Measurements from ENCODE around the gene NPAS3.
A peak's percentile ranks its signal among the peaks of the same experiment; 100 is the strongest.

Gene NPAS3

DNA sequence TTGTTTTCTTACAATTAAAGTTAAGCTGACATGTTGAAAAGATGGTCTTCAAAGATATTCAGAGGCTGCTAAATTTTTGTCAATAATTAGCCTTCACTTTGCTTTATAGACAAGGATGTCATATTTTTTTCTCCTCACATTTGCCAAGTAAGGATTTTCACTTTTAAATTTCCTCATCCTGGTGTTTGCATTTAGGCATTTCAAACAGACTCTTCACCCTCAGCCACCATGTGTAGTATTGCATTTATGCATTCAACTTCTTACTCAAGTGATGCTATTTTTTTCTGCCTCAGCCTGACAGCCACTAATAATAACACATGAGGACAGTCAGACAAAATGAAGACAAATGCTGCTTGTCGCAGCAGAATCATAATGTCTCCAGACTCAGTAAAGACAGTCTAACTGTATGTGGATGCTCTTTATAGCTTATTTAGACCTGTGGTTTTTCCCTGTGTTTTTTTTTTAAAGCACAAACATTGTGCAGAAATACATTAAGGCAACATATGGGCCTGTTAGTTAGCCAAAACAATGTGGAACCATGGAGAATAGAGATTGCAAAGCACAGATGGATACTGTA lies 481.5 kb downstream of the NPAS3 start:
- Histone ChIP-seq H3K27ac (no peak overlapping the region), H3K9me3 (replicated peaks in 1 of 11) (no peaks in the 10 kb centered on the region), H3K4me2 (no peak overlapping the region), H3K4me1 (no peaks in the 10 kb centered on the region), H4K20me1 (0 out of 22 replicates have a peak, but pooled peaks cover 0 to 3% (median 0%) of the 10 kb centered on the region in 11 experiments), H3K4me3 (no peak overlapping the region), H3K9ac (no peak overlapping the region), H3K36me3 (no peaks in the 10 kb centered on the region), H3K27me3 (no peaks in the 10 kb centered on the region)
- no peak for TF ChIP-seq Cebpa-rat (IDR thresholded peaks at IDR 0.05)

DNA sequence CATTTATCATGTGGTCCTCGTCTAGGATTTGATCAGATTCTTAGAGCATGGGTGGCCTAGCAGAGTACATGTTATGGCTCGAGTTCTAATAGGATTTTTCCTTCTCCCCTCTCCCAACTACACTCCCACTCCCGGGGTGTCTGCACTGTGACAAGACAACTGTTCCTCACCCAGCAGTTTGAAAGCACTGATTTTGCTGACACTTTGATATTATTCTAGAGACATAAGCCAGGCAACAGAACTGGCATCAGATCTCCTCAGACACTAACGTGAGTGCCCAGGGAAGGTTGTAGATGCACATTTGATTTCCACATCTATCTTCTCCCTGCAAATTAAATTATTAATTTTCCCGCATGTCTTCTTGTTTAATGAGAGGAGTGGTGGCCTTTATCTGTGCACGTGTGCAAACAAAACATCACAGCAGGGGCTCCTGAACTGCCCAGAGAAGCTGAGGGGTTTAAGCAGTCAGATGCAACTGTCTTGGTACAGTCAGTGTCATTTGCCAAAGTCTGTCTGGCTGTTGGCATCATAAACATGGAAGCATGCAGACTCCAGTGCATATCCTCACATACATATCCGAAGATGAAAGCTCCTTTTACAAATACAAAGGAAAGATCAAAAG lies 491.8 kb downstream of the NPAS3 start:
- Histone ChIP-seq H3K4me1 (peaks cover under 1 to 2% (median 2%) of the 10 kb centered on the region in 10 experiments; a peak in 15 of 20 replicates), H4K20me1 (no peaks in the 10 kb centered on the region)
- TF ChIP-seq Cebpa-rat (IDR thresholded peaks at IDR 0.05), result no peak

DNA sequence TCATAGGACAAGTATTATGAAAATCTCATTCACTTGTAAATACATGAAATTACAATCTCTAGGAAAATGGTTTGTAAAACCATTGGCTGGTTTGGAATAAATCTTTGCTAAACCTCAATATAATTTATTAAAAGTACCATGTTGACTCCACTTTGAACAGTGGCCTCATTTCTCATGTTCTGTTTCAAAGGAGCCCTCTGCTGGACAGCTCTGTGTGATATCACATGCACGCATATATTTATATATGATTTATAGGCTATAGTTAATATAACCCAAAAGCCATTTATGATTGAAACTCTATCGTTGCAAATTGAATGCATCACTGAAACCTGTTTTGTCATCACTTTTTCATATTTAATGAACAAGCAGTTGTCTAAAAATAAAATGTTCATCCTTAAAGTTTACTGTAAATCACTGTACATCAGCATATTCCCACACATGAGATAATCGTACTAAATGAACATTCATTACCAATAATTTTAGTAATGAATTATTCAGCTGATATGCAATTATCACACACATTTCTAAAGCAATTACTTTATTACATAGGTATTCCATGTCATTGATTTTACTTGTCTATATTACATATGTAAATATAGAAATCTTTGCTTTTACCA lies 493.8 kb downstream of the NPAS3 start:
- H3K4me3 ChIP-seq, result no peak overlapping the region
- no peak overlapping the region for H3K27ac ChIP-seq
- H4K20me1 ChIP-seq, result no peaks in the 10 kb centered on the region
- 0 out of 22 replicates have a peak, but pooled peaks cover 0 to 7% (median 0%) of the 10 kb centered on the region in 11 experiments for H3K27me3 ChIP-seq
- no peak overlapping the region for H3K9ac ChIP-seq
- H3K9me3 ChIP-seq (replicated peaks in 1 of 11), result no peaks in the 10 kb centered on the region
- peaks cover 15 to 20% (median 18%) of the 10 kb centered on the region in 10 experiments for H3K4me1 ChIP-seq
- no peaks in the 10 kb centered on the region for H3K36me3 ChIP-seq
- no peak overlapping the region for H3K4me2 ChIP-seq
- no peak for TF ChIP-seq Cebpa-rat (IDR thresholded peaks at IDR 0.05)

More for the DNA sequence above, 491.8 kb downstream of the NPAS3 start:
- Histone ChIP-seq H3K27me3 (0 out of 22 replicates have a peak, but pooled peaks cover 0 to 1% (median 0%) of the 10 kb centered on the region in 11 experiments), H3K9ac (no peak overlapping the region), H3K27ac (no peak overlapping the region), H3K9me3 (replicated peaks in 1 of 11) (no peaks in the 10 kb centered on the region), H3K4me2 (no peak overlapping the region), H3K4me3 (no peak overlapping the region), H3K36me3 (no peaks in the 10 kb centered on the region)

DNA sequence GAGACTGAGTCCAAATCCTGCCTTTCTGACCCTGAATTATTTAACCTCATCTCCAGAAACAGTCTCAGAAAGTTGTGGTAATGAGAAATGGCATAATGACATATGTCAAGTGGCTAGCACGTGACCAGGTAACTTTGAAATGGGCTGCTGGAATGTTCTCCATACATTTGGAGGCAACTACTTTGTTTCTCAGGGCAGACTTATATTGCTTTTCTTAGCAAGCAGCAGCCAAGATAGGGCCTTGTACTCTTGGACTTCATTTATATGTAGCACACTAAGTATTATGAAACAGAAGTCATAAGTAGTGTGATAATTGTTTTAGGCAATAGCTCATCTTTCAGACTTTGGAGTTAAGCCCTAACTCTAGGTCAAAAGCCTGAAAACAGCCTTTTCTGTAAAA lies 494.7 kb downstream of the NPAS3 start:
- Histone ChIP-seq H3K9me3 (replicated peaks in 1 of 11) (no peaks in the 10 kb centered on the region), H4K20me1 (no peaks in the 10 kb centered on the region), H3K4me2 (no peak overlapping the region), H3K4me3 (no peak overlapping the region), H3K36me3 (no peaks in the 10 kb centered on the region), H3K4me1 (peaks cover 15 to 20% (median 18%) of the 10 kb centered on the region in 10 experiments), H3K27ac (no peak overlapping the region), H3K27me3 (0 out of 22 replicates have a peak, but pooled peaks cover 0 to 15% (median 0%) of the 10 kb centered on the region in 11 experiments), H3K9ac (no peak overlapping the region)
- TF ChIP-seq Cebpa-rat (IDR thresholded peaks at IDR 0.05), result no peak

DNA sequence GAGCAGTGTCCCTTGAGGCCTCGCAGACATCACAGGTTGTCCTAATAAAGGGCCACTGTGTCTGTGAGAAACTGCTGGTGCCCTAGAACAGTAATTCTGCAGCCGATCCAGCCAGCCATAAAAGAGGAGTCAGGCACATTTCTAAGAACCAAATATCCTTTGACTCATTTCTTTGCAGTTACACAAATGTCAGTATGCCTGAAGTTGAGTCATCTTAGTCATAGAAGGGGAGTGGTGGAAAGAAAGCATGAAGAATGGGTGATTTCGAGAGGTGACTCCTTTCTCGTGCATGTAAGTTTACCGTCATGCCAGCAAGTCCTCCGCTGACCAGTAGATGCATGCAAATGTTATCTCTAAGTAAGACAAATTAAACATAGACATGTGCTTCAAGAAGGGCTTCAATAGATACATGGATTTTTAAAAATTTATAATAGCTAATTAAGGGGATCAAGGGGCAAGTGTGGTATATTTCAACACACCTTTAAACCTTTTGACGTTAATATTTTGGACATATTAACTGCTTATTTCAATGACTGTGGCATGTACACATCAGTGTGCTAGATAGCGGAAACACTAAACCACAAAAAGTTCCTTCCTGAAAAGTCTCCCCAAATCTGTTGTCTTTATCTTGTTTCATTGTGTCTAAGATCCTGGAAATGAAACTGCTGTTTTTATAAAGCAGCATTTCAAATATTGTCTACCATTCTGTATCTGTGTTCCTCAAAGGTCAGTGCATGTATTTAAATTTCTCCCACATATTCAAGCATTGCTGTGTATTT lies 497.4 kb downstream of the NPAS3 start:
- Histone ChIP-seq H3K9ac (no peak overlapping the region), H3K4me1 (peaks cover 15 to 20% (median 18%) of the 10 kb centered on the region in 10 experiments), H3K4me3 (no peak overlapping the region), H3K4me2 (peak overlapping the region; percentile 29 to 63 (median 52)), H3K9me3 (replicated peaks in 1 of 11) (peaks cover 0 to 6% (median 0%) of the 10 kb centered on the region in 11 experiments; a peak in 1 of 22 replicates), H3K27me3 (0 out of 22 replicates have a peak, but pooled peaks cover 0 to 15% (median 0%) of the 10 kb centered on the region in 11 experiments), H4K20me1 (no peaks in the 10 kb centered on the region), H3K27ac (no peak overlapping the region), H3K36me3 (no peaks in the 10 kb centered on the region)
- TF ChIP-seq Cebpa-rat (IDR thresholded peaks at IDR 0.05), result no peak

DNA sequence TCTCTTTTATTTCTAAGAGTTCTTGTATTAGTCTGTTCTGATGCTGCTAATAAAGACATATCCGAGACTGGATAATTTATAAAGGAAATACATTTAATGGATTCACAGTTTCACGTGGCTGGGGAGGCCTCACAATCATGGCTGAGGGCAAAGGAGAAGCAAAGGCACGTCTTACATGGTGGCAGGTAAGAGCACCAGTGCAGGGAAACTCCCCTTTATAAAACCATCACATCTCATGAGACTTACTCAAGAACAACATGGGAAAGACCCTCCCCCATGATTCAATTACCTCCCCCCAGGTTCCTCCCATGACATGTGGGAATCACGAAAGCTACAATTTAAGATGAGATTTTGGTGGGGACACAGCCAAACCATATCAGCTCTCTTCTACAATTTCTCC lies 503.0 kb downstream of the NPAS3 start:
- Histone ChIP-seq H3K27ac (no peak overlapping the region), H3K9ac (no peak overlapping the region), H3K36me3 (no peaks in the 10 kb centered on the region), H4K20me1 (no peaks in the 10 kb centered on the region), H3K4me3 (no peak overlapping the region), H3K4me1 (peaks cover 3 to 13% (median 6%) of the 10 kb centered on the region in 10 experiments), H3K9me3 (replicated peaks in 1 of 11) (peaks cover 5 to 23% (median 7%) of the 10 kb centered on the region in 11 experiments; a peak in 15 of 22 replicates), H3K4me2 (no peak overlapping the region), H3K27me3 (0 out of 22 replicates have a peak, but pooled peaks cover 0 to 11% (median 0%) of the 10 kb centered on the region in 11 experiments)
- TF ChIP-seq Cebpa-rat (IDR thresholded peaks at IDR 0.05), result no peak

DNA sequence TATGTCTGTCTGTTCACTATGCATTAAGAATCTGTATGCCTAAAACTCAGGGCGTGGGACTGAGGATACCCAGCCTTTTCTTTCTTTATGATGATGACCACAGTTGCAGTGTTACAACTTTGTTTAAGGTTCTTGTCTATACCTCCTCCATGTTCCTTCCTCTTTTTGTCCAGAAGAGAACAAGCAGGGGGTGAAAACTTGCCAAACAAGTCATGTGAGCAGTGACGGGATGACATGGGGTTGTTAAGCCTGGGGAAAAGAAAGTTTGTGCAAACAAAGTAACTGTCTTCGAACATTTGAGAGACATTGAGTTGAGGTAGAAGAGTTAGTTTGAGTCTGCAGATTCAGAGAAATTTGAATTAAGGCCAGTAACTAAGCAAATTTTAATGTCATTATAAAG lies 505.5 kb downstream of the NPAS3 start:
- no peak for TF ChIP-seq Cebpa-rat (IDR thresholded peaks at IDR 0.05)
- Histone ChIP-seq H3K4me2 (0 out of 22 replicates have a peak overlapping the region, but pooled peaks of 1 of the 11 experiments have one; percentile 31), H3K36me3 (no peaks in the 10 kb centered on the region), H4K20me1 (no peaks in the 10 kb centered on the region), H3K4me1 (peaks cover 0 to 6% (median 0%) of the 10 kb centered on the region in 10 experiments; a peak in 2 of 20 replicates), H3K27me3 (no peaks in the 10 kb centered on the region), H3K27ac (no peak overlapping the region), H3K9me3 (replicated peaks in 1 of 11) (peaks cover 5 to 23% (median 7%) of the 10 kb centered on the region in 11 experiments; a peak in 15 of 22 replicates), H3K9ac (no peak overlapping the region), H3K4me3 (no peak overlapping the region)

DNA sequence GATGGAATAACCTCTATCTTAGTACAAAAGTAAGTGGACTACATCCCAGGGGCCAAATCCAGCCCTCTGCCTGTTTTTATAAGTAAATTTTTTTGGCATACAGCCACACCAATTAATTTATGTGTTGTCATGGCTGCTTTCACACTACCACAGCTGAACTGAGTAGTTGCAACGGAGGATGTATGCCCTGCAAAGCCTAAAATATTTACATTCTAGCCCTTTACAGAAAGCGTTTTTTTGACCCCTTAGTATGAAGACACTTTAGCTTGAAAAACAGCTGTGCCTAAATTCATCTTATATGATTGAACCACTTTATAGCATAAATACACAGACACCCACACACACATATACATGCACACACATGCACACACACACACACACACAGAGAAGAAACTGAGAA lies 510.6 kb downstream of the NPAS3 start:
- no peak for TF ChIP-seq Cebpa-rat (IDR thresholded peaks at IDR 0.05)
- H3K4me2 ChIP-seq, result no peak overlapping the region
- H3K27ac ChIP-seq, result no peak overlapping the region
- H3K36me3 ChIP-seq, result no peaks in the 10 kb centered on the region
- no peak overlapping the region for H3K9ac ChIP-seq
- no peaks in the 10 kb centered on the region for H3K27me3 ChIP-seq
- no peaks in the 10 kb centered on the region for H3K9me3 ChIP-seq (replicated peaks in 1 of 11)
- H3K4me3 ChIP-seq, result no peak overlapping the region
- H4K20me1 ChIP-seq, result no peaks in the 10 kb centered on the region
- H3K4me1 ChIP-seq, result peaks cover 0 to 7% (median 0%) of the 10 kb centered on the region in 10 experiments; a peak in 2 of 20 replicates

Data from BLaER1 treated with 17β-estradiol and CSF1 and Interleukin-3, amounts not matched to agents 10 nM and 100 nM (cell line).